Neural cell (in vitro differentiated cells): ENCODE results near the gene GIMAP2.

Experiments used
- EP300 ChIP-seq: fragments of 450-650 bp; conservative IDR thresholded peaks from 2 replicates; pipeline ENCODE4 v1.6.1; 2014; ENCODE audit warnings: antibody characterized with exemption, mild to moderate bottlenecking, moderate library complexity; ENCODE audit not compliant: poor library complexity, severe bottlenecking
- EZH2 ChIP-seq: fragments of 200-600, 300-800 bp; shearing (Covaris generic), sonication (generic); IDR thresholded peaks from 2 replicates; pipeline ENCODE4 v1.6.1; 2014; ENCODE audit warnings: antibody characterized with exemption, low read length, borderline replicate concordance, mild to moderate bottlenecking; ENCODE audit not compliant: insufficient read depth, poor library complexity, severe bottlenecking
- MXI1 ChIP-seq: fragments of 450-650 bp; conservative IDR thresholded peaks from 2 replicates; pipeline ENCODE4 v1.6.1; 2014; ENCODE audit warnings: antibody characterized with exemption, mild to moderate bottlenecking; ENCODE audit not compliant: poor library complexity, severe bottlenecking
- POLR2AphosphoS5 ChIP-seq: IDR thresholded peaks from 2 replicates; pipeline ENCODE4 v1.6.1; 2012
- RAD21 ChIP-seq: fragments of 450-650 bp; conservative IDR thresholded peaks from 2 replicates; pipeline ENCODE4 v1.6.1; 2014; ENCODE audit warnings: antibody characterized with exemption, mild to moderate bottlenecking, moderate library complexity
- SMC3 ChIP-seq: fragments of 450-650 bp; conservative IDR thresholded peaks from 2 replicates; pipeline ENCODE4 v1.6.1; 2014; ENCODE audit warnings: antibody characterized with exemption, mild to moderate bottlenecking, moderate library complexity; ENCODE audit not compliant: poor library complexity
- TAF1 ChIP-seq: IDR thresholded peaks from 2 replicates; pipeline ENCODE4 v1.6.1; 2012; ENCODE audit warnings: low read depth
- TF ChIP-seq, protein P1 (sequence below): fragments of 450-650 bp; IDR thresholded peaks from 2 replicates; pipeline ENCODE4 v1.5.1; 2014; ENCODE audit warnings: antibody characterized with exemption, mild to moderate bottlenecking, moderate library complexity; ENCODE audit not compliant: poor library complexity, severe bottlenecking
- TF ChIP-seq, protein P2 (sequence below): IDR thresholded peaks from 2 replicates; pipeline ENCODE4 v1.6.1; 2012; ENCODE audit warnings: borderline replicate concordance

DNA sequence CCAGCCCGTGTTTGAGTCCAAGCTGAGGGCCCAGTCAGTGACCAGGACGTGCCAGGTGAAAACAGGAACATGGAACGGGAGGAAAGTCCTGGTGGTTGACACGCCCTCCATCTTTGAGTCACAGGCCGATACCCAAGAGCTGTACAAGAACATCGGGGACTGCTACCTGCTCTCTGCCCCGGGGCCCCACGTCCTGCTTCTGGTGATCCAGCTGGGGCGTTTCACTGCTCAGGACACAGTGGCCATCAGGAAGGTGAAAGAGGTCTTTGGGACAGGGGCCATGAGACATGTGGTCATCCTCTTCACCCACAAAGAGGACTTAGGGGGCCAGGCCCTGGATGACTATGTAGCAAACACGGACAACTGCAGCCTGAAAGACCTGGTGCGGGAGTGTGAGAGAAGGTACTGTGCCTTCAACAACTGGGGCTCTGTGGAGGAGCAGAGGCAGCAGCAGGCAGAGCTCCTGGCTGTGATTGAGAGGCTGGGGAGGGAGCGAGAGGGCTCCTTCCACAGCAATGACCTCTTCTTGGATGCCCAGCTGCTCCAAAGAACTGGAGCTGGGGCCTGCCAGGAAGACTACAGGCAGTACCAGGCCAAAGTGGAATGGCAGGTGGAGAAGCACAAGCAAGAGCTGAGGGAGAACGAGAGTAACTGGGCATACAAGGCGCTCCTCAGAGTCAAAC lies 56.9 kb downstream of the GIMAP2 start:
- TF ChIP-seq, protein P1, sequence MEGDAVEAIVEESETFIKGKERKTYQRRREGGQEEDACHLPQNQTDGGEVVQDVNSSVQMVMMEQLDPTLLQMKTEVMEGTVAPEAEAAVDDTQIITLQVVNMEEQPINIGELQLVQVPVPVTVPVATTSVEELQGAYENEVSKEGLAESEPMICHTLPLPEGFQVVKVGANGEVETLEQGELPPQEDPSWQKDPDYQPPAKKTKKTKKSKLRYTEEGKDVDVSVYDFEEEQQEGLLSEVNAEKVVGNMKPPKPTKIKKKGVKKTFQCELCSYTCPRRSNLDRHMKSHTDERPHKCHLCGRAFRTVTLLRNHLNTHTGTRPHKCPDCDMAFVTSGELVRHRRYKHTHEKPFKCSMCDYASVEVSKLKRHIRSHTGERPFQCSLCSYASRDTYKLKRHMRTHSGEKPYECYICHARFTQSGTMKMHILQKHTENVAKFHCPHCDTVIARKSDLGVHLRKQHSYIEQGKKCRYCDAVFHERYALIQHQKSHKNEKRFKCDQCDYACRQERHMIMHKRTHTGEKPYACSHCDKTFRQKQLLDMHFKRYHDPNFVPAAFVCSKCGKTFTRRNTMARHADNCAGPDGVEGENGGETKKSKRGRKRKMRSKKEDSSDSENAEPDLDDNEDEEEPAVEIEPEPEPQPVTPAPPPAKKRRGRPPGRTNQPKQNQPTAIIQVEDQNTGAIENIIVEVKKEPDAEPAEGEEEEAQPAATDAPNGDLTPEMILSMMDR: no peak
- no peak for TF ChIP-seq EP300
- TF ChIP-seq POLR2AphosphoS5: no peak
- TF ChIP-seq MXI1: no peak
- no peak for TF ChIP-seq TAF1
- TF ChIP-seq SMC3: no peak
- TF ChIP-seq, protein P2, sequence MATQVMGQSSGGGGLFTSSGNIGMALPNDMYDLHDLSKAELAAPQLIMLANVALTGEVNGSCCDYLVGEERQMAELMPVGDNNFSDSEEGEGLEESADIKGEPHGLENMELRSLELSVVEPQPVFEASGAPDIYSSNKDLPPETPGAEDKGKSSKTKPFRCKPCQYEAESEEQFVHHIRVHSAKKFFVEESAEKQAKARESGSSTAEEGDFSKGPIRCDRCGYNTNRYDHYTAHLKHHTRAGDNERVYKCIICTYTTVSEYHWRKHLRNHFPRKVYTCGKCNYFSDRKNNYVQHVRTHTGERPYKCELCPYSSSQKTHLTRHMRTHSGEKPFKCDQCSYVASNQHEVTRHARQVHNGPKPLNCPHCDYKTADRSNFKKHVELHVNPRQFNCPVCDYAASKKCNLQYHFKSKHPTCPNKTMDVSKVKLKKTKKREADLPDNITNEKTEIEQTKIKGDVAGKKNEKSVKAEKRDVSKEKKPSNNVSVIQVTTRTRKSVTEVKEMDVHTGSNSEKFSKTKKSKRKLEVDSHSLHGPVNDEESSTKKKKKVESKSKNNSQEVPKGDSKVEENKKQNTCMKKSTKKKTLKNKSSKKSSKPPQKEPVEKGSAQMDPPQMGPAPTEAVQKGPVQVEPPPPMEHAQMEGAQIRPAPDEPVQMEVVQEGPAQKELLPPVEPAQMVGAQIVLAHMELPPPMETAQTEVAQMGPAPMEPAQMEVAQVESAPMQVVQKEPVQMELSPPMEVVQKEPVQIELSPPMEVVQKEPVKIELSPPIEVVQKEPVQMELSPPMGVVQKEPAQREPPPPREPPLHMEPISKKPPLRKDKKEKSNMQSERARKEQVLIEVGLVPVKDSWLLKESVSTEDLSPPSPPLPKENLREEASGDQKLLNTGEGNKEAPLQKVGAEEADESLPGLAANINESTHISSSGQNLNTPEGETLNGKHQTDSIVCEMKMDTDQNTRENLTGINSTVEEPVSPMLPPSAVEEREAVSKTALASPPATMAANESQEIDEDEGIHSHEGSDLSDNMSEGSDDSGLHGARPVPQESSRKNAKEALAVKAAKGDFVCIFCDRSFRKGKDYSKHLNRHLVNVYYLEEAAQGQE: no peak
- TF ChIP-seq EZH2: no peak
- no peak for TF ChIP-seq RAD21
